ENCODE measurements around the gene KPNA3.

The KPNA3 gene

DNA sequence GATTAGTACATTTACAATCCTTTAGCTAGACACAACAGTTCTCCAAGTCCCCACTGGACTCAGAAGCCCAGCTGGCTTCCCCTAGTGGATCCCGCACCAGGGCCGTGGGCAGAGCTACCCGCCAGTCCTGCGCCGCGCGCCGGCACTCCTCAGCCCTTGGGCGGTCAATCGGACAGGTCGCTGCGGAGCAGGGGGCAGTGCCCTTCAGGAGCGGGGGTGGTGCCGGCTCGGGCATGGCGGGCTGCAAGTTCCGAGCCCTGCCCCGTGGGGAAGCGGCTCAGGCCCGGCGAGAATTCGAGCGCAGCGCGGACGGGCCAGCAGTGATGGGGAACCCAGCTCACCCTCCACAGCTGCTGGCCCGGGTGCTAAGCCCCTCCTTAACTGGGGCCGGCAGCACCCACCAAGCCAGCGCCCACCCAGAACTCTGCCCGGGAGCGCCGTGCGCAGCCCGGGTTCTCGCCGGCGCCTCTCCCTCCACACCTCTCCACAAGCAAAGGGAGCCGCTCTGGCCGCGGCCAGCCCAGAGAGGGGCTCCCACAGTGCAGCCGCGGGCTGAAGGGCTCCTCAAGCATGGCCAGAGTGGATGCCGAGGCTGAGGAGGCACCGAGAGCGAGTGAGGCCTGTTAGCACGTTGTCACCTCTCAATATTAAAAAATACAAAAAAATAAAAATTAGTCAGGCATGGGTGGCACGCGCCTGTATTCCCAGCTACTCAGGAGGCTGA is 114.1 kb downstream of the KPNA3 start:
- Histone ChIP-seq H3K4me2 (ENCODE audit: low read length) (no peak overlapping the region), H3K27ac (ENCODE audit: low read depth, low read length) (no peak overlapping the region), H3F3A (ENCODE audit: control insufficient read depth, insufficient read depth) (no peaks in the 10 kb centered on the region), H3K9me3 (ENCODE audit: control insufficient read depth, insufficient read depth, low read length) (no peaks in the 10 kb centered on the region), H3K4me1 (ENCODE audit: control insufficient read depth, low read length) (peaks cover 24% of the 10 kb centered on the region), H3K9me2 (replicated peaks; ENCODE audit: control insufficient read depth, low read length) (no peaks in the 10 kb centered on the region), H4K20me1 (ENCODE audit: control insufficient read depth, insufficient read depth, low read depth, low read length) (peaks cover 3% of the 10 kb centered on the region; the same call in 1 of the 2 replicates), H3K4me3 (ENCODE audit: low read length) (no peak overlapping the region), H3K36me3 (ENCODE audit: control insufficient read depth, low read length) (peaks cover 18% of the 10 kb centered on the region), H3K79me2 (ENCODE audit: control insufficient read depth, low read length) (peaks cover 69% of the 10 kb centered on the region), H3K27me3 (ENCODE audit: control insufficient read depth, low read length) (no peaks in the 10 kb centered on the region)
- TF ChIP-seq, protein P1, sequence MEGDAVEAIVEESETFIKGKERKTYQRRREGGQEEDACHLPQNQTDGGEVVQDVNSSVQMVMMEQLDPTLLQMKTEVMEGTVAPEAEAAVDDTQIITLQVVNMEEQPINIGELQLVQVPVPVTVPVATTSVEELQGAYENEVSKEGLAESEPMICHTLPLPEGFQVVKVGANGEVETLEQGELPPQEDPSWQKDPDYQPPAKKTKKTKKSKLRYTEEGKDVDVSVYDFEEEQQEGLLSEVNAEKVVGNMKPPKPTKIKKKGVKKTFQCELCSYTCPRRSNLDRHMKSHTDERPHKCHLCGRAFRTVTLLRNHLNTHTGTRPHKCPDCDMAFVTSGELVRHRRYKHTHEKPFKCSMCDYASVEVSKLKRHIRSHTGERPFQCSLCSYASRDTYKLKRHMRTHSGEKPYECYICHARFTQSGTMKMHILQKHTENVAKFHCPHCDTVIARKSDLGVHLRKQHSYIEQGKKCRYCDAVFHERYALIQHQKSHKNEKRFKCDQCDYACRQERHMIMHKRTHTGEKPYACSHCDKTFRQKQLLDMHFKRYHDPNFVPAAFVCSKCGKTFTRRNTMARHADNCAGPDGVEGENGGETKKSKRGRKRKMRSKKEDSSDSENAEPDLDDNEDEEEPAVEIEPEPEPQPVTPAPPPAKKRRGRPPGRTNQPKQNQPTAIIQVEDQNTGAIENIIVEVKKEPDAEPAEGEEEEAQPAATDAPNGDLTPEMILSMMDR (IDR thresholded peaks at IDR 0.05; ENCODE audit: low read depth, low read length, poor library complexity, severe bottlenecking): no peak
- no peak for TF ChIP-seq EZH2phosphoT487 (IDR thresholded peaks at IDR 0.05; ENCODE audit: borderline replicate concordance, low read length)

- no peaks in the 10 kb centered on the region for H3K27me3 ChIP-seq (ENCODE audit: control insufficient read depth, low read length)
- H3K9me3 ChIP-seq (ENCODE audit: control insufficient read depth, insufficient read depth, low read length): no peaks in the 10 kb centered on the region
- peaks cover 18% of the 10 kb centered on the region for H3K36me3 ChIP-seq (ENCODE audit: control insufficient read depth, low read length)
- peaks cover 24% of the 10 kb centered on the region for H3K4me1 ChIP-seq (ENCODE audit: control insufficient read depth, low read length)
- H3K79me2 ChIP-seq (ENCODE audit: control insufficient read depth, low read length): peaks cover 56% of the 10 kb centered on the region
- TF ChIP-seq EZH2phosphoT487 (IDR thresholded peaks at IDR 0.05; ENCODE audit: borderline replicate concordance, low read length): no peak
- TF ChIP-seq, protein P1 (IDR thresholded peaks at IDR 0.05; ENCODE audit: low read depth, low read length, poor library complexity, severe bottlenecking): no peak
- no peaks in the 10 kb centered on the region for H3K9me2 ChIP-seq (replicated peaks; ENCODE audit: control insufficient read depth, low read length)
- no peak overlapping the region for H3K27ac ChIP-seq (ENCODE audit: low read depth, low read length)
- no peaks in the 10 kb centered on the region for H3F3A ChIP-seq (ENCODE audit: control insufficient read depth, insufficient read depth)
- no peak overlapping the region for H3K4me3 ChIP-seq (ENCODE audit: low read length)
- no peak overlapping the region for H3K4me2 ChIP-seq (ENCODE audit: low read length)
- H4K20me1 ChIP-seq (ENCODE audit: control insufficient read depth, insufficient read depth, low read depth, low read length): peaks cover 3% of the 10 kb centered on the region; the same call in 1 of the 2 replicates
These were observed 115.7 kb downstream of the KPNA3 start for GRCh38 chr13:49676581-49677298.

- Histone ChIP-seq H3F3A (ENCODE audit: control insufficient read depth, insufficient read depth) (0 out of 2 replicates have a peak, but pooled peaks cover 4% of the 10 kb centered on the region), H3K4me3 (ENCODE audit: low read length) (no peak overlapping the region), H3K4me2 (ENCODE audit: low read length) (no peak overlapping the region), H3K36me3 (ENCODE audit: control insufficient read depth, low read length) (peaks cover 24% of the 10 kb centered on the region), H3K9me2 (replicated peaks; ENCODE audit: control insufficient read depth, low read length) (no peaks in the 10 kb centered on the region), H3K27ac (ENCODE audit: low read depth, low read length) (no peak overlapping the region), H4K20me1 (ENCODE audit: control insufficient read depth, insufficient read depth, low read depth, low read length) (no peaks in the 10 kb centered on the region), H3K27me3 (ENCODE audit: control insufficient read depth, low read length) (no peaks in the 10 kb centered on the region), H3K4me1 (ENCODE audit: control insufficient read depth, low read length) (peaks cover 7% of the 10 kb centered on the region), H3K79me2 (ENCODE audit: control insufficient read depth, low read length) (peaks cover 13% of the 10 kb centered on the region), H3K9me3 (ENCODE audit: control insufficient read depth, insufficient read depth, low read length) (no peaks in the 10 kb centered on the region)
- TF ChIP-seq, protein P1 (IDR thresholded peaks at IDR 0.05; ENCODE audit: low read depth, low read length, poor library complexity, severe bottlenecking): no peak
- TF ChIP-seq EZH2phosphoT487 (IDR thresholded peaks at IDR 0.05; ENCODE audit: borderline replicate concordance, low read length): no peak
These were observed 121.7 kb downstream of the KPNA3 start for GRCh38 chr13:49670828-49671227.
